ENCODE data around the gene GNB5. TPM values are rescaled to one million over a fixed set of nuclear protein-coding genes. Genes with fewer than 3 reads are reported as not detected.

Gene GNB5
- total and polyA plus RNA-seq, 12 donors, result 4.7 to 12.8 (median 7.6) TPM

- peaks cover 9 to 53% (median 39%) of the 10 kb centered on the region in 7 donors for H3K27me3 ChIP-seq
- no peaks in the 10 kb centered on the region for H3K9me3 ChIP-seq
- H3K4me1 ChIP-seq, result peaks cover 0 to 11% (median 10%) of the 10 kb centered on the region in 9 donors
- H3K27ac ChIP-seq, result no peak overlapping the region
- no peak overlapping the region for H3K4me3 ChIP-seq
- no peaks in the 10 kb centered on the region for H3K36me3 ChIP-seq
- no peak for TF ChIP-seq CTCF (IDR thresholded peaks at IDR 0.05)
- ATAC-seq, result no peak
- no peak for DNase-seq
- intact Hi-C loops (cut with DNase I), result loop anchor here in 1 of 10 donors (10.0 kb wide), 1 partner anchor 45 kb away; no protein-coding TSS in a partner anchor
- 64 to 69% methylated on average over 5 of the region's 5 CpGs for WGBS, 2 donors
Observed at GRCh38 chr15:52109559-52110451, 81.4 kb downstream of the GNB5 start.

- DNase-seq (no peak), ATAC-seq (no peak)
- intact Hi-C loops (cut with DNase I), result loop anchor here in 1 of 10 donors (10.0 kb wide), 1 partner anchor 48 kb away; no protein-coding TSS in a partner anchor
- Histone ChIP-seq H3K36me3 (no peaks in the 10 kb centered on the region), H3K27me3 (peaks cover 9 to 34% (median 26%) of the 10 kb centered on the region in 7 donors), H3K4me1 (peaks cover 0 to 25% (median 5%) of the 10 kb centered on the region in 9 donors), H3K4me3 (no peak overlapping the region), H3K9me3 (no peaks in the 10 kb centered on the region), H3K27ac (no peak overlapping the region)
- 96 to 98% methylated on average over 6 of the region's 6 CpGs for WGBS, 2 donors
- no peak for TF ChIP-seq CTCF (IDR thresholded peaks at IDR 0.05)
Observed at GRCh38 chr15:52107238-52107637, 84.0 kb downstream of the GNB5 start.

- TF ChIP-seq CTCF (IDR thresholded peaks at IDR 0.05), result no peak
- intact Hi-C loops (cut with DNase I), result loop anchor here in 1 of 10 donors (10.0 kb wide), 1 partner anchor 48 kb away; no protein-coding TSS in a partner anchor
- ATAC-seq, result no peak
Observed at GRCh38 chr15:52106641-52107040, 84.6 kb downstream of the GNB5 start.

GRCh38 chr15:52105846-52106245, 85.3 kb downstream of the GNB5 start:
- Histone ChIP-seq H3K4me1 (peaks cover 0 to 29% (median 0%) of the 10 kb centered on the region in 9 donors), H3K27ac (no peak overlapping the region), H3K4me3 (no peak overlapping the region), H3K36me3 (no peaks in the 10 kb centered on the region), H3K9me3 (no peaks in the 10 kb centered on the region), H3K27me3 (peaks cover 0 to 23% (median 14%) of the 10 kb centered on the region in 7 donors)
- intact Hi-C loops (cut with DNase I), result loop anchor here in 1 of 10 donors (10.0 kb wide), 1 partner anchor 49 kb away; no protein-coding TSS in a partner anchor
- WGBS, 2 donors, result 89 to 92% methylated on average over 2 of the region's 2 CpGs
- no peak for TF ChIP-seq CTCF (IDR thresholded peaks at IDR 0.05)
- DNase-seq (no peak), ATAC-seq (no peak)

More at GRCh38 chr15:52106641-52107040, 84.6 kb downstream of the GNB5 start:
- 68 to 79% methylated on average over 6 of the region's 6 CpGs for WGBS, 2 donors
- Histone ChIP-seq H3K36me3 (no peaks in the 10 kb centered on the region), H3K27ac (no peak overlapping the region), H3K27me3 (peaks cover 5 to 28% (median 20%) of the 10 kb centered on the region in 7 donors), H3K4me1 (peaks cover 0 to 26% (median 0%) of the 10 kb centered on the region in 9 donors), H3K9me3 (no peaks in the 10 kb centered on the region), H3K4me3 (no peak overlapping the region)
- DNase-seq, result no peak

Data from heart right ventricle (tissue), 16 donors.